HCT116 (cell line): ENCODE results near the gene PPP3R1. TPM values are rescaled to one million over a fixed set of nuclear protein-coding genes. Genes with fewer than 3 reads are reported as not detected.

Experiments
- CEBPB ChIP-seq: IDR thresholded peaks from 2 replicates; pipeline ENCODE4 v1.6.1; 2012; ENCODE audit warnings: low read depth
- POLR2A ChIP-seq: IDR thresholded peaks from 2 replicates; pipeline ENCODE4 v1.7.0; 2011; ENCODE audit warnings: borderline replicate concordance; ENCODE audit not compliant: insufficient read depth, insufficient read length; ENCODE audit errors: extremely low read depth
- REST ChIP-seq: IDR thresholded peaks from 2 replicates; pipeline ENCODE4 v1.6.1; 2012; ENCODE audit warnings: low read depth
- SIN3A ChIP-seq: IDR thresholded peaks from 2 replicates; pipeline ENCODE4 v1.6.1; 2012; ENCODE audit warnings: low read depth
- SP1 ChIP-seq: IDR thresholded peaks from 2 replicates; pipeline ENCODE4 v1.6.1; 2012; ENCODE audit warnings: low read depth
- TCF7L2 ChIP-seq: IDR thresholded peaks from 2 replicates; pipeline ENCODE4 v1.7.0; 2011; ENCODE audit warnings: borderline replicate concordance, inconsistent platforms; ENCODE audit not compliant: insufficient read depth, insufficient read length; ENCODE audit errors: extremely low read depth
- ZBTB33 ChIP-seq: IDR thresholded peaks from 2 replicates; pipeline ENCODE4 v1.6.1; 2011; ENCODE audit warnings: mild to moderate bottlenecking, low read length, moderate library complexity; ENCODE audit not compliant: insufficient replicate concordance; ENCODE audit errors: extremely low read depth
- total RNA-seq: library from RNA; stranded (reverse); gene quantifications from one replicate; pipeline ENCODE4 v1.2.1, GENCODE V29; 2021; ENCODE audit not compliant: unreplicated experiment

PPP3R1 gene
- total RNA-seq, 1 experiment from 2014 or later, result 69.9 TPM

GRCh38 chr2:68157402-68158133 is 94.8 kb downstream of the PPP3R1 start, which contains the start of gene PNO1 (continued):
- no peak for TF ChIP-seq REST
- TF ChIP-seq SIN3A, result peak; percentile 97
- TF ChIP-seq POLR2A, result peak; percentile 46
- TF ChIP-seq ZBTB33, result peak; percentile 47
- peak; percentile 94 for TF ChIP-seq SP1
- peak; percentile 37 for TF ChIP-seq TCF7L2
- TF ChIP-seq CEBPB, result no peak
